Suppressor macrophage treated with lipopolysaccharide for 4 hours (primary cell): Measurements from ENCODE around the gene RAPGEF5.

Experiments used
- DNase-seq: peaks from one replicate; pipeline ENCODE4 v3.0.0-alpha.2; 2020

RAPGEF5 gene

DNA sequence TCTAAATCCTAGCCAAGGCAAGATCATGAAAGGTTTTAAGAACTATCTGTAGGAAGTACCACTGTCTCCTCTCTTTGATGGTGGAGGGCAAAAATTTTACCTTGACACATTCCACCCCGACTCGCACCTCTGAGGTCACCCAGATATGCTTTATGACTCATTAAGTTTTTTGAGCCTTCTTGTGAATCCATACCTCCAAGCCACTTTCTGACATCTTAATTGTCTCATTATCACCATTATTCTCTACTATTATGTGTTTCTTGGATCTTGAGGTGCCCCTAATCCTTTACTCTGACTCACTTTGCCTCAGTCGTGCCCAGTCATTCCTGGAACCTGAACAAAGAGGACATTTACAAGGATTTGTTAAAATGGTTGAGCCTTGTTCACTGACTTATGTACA lies 146.6 kb downstream of the RAPGEF5 start:
- no peak for DNase-seq

DNA sequence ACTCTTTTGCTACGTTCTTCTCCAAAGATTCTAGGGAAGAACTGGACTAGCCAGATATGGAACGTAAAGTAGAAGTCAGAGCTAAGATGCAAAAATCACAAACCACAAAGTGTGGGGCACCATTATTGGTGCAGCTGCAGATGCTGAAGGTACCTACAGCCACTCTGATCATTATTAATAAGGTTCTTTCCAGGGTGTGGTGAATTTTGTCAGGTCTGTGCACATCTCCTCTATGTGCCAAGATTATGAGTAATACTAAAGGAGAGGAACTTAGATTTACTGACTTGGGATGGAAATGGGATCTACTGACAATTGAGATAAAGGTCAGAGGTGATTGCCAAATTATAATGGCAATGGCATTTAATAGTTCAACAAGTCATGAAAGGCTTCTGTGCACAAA lies 148.2 kb downstream of the RAPGEF5 start:
- DNase-seq = no peak

DNA sequence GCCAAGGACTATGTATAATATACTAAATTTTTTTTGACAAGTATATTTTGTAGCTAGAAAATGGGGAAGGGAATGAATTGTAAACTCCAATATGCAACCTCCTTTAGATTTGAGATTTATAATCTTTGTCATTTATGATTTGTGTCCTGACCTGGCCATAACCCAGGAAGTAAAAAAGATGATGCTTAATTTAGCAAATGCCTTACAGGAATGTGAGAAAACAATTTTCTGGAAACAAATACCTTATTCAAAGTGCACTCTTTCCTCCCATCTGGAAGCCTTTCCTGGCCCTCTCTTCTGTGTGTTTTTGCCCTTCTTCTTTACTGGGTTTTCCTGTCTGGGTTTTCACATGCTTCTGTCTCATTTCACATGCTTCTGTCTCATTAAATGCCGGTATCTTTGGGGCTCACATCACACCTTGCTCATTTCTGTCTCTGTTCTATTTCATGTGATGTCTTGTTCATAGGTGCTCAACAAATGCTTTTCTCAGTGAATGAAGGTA lies 149.2 kb downstream of the RAPGEF5 start:
- DNase-seq = no peak

DNA sequence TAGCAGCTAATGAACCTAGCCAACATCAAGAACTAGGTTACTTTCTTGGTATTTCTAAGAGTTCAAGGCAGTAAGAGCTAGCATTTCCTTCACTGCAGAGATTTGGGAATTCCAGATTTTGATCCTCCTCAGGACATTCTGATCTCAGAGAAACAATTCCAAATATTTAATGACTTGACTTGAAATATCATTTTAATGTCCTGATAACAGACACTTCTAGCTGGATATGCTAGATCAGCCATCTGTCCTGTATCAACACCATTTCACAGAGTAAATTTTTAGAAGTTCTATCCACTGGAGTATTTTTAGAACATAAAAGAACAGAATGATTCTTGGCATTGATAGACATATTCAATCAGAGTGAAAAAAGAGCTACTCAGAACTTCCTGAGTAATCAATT lies 151.3 kb downstream of the RAPGEF5 start:
- DNase-seq = no peak

DNA sequence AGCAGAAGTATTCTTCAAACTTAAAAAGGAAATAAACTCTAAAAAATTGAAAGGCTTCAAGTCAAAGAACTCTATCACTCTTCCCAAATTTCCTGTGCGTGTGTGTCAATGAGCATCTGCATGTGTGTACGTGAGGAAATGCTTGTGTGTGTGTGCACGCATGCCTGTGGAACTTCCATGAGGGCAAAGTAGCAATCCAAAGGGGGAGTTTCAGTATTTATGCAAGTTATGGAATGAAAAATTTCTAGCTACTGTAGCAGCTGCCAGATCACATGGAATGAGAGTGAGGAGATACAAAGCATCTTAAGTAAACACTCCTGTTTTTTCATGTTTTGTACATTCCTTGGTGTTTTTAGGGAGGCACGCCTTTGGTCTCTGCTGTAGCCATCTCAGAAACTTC lies 152.6 kb downstream of the RAPGEF5 start:
- no peak for DNase-seq

DNA sequence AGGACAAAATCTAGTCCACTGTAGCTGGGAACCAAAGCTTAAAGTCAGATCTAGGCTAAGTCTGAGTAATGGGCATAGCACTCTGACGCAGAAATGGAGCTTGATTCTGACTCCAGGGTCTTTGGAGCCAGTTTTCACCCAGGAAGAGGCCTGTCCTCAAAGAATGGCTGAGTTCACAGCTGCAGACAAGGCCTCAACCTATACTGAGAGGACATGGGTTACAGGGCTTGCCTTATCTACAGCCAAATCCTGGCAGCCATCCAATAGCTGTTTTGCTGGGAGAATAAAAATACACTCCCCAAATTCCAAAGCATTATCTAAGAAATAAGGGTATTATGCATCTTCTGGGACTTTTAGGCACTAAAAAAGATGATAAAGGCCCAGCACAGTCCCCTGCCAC lies 154.8 kb downstream of the RAPGEF5 start:
- no peak for DNase-seq

DNA sequence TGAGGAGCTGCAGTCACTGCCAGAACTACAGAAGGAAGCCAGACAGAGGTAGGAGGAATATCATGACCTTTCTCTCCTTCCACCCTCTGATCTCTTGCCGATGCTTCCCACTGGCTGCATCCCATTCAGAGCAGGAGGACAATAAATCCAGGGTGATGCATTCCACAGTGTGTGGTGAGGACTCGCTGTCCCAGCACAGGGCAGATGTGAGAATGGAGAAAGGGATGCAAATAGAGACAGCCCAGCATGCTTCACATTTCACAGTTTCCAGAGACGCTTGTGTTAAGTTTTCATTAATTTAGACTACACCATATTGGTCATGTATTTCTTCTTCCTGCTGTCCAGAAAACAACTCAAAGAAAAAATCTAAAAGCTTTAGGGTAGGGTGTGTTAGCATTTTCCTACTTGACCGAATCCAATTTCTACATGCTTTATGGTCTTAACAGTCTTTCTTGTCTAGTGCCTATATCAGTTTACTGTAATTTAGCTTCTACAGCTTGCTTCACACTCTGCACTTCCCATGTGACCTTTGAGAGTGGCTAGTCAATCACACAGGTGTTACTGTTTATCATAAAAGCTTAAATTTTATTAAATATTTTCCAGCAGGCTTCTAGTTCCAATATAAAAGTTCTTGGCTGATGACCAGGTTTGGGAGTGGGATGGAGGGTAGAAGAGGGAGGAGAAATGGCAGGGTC lies 155.6 kb downstream of the RAPGEF5 start:
- DNase-seq = no peak

DNA sequence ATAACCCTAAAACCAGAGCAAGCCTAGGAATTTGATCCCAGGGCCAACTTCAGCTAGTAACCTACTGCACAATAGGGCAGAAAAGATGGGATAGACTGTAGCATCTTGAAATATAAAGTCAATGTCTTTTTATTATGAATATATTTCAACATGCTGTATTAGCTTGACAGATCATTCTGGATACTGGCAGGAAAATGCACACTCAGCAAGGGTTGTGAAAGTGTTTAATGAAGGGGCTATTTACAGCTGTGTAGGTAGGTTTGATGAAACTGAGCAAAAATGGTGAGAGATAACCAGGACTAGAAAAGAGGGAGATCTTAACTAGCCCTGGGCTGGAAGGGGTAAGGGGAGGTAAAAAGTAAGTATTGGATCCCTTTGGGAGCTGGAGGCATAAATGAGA lies 156.2 kb downstream of the RAPGEF5 start:
- DNase-seq = no peak

DNA sequence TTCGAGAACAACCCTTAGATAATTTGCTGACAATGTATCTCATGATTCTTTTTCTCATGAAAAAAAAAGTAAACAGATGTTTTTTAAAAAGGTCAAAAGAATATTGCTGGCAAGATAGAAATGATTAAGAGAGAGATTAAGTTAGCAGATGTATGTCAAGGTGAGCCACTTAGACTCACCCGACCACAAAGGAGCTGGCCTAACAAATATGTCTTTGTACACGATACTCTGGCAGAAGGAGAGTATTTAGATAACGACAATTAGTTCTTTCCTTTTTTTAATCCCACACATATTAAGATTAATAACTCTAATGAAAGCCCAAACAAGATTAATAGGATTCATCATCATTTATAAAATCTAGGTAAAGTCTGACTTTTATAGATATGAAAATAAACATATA lies 156.7 kb downstream of the RAPGEF5 start:
- no peak for DNase-seq

DNA sequence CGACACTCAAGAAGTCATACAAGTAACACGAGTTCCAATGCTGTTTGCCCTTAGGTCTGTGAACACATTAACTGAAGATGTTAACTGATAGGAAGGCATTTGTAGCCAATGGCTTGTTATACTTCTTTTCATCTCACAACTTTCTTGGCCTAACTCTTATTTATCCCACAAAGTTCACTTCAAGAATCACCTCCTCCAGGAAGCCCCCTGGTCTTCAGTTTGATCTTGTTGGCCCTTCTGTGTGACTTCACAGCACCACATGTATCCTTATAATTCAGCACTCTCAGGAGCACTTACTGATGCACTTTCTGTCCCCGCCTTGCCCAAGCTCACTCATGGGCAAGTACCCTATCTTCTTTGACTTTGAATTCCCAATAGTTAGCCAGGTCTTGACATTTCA lies 159.6 kb downstream of the RAPGEF5 start:
- DNase-seq = no peak

DNA sequence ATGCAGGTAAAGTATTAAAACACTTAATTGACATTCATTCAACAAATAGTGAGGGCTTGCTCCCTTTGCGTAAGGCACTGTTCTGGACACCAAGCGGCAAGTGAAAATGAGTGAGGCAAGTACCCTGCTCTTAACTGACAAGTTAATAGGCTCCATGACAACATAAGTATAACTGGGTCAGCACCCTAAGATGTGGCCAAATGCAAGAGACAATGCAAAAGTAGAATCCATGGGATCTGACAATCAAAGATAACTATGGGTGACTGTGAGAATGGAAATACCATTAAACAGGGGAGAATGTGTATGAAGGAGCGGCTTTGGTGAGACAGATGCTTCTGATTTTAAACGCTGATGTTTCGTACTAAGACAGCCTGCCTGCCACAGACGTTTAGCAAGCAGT lies 160.5 kb downstream of the RAPGEF5 start:
- no peak for DNase-seq

DNA sequence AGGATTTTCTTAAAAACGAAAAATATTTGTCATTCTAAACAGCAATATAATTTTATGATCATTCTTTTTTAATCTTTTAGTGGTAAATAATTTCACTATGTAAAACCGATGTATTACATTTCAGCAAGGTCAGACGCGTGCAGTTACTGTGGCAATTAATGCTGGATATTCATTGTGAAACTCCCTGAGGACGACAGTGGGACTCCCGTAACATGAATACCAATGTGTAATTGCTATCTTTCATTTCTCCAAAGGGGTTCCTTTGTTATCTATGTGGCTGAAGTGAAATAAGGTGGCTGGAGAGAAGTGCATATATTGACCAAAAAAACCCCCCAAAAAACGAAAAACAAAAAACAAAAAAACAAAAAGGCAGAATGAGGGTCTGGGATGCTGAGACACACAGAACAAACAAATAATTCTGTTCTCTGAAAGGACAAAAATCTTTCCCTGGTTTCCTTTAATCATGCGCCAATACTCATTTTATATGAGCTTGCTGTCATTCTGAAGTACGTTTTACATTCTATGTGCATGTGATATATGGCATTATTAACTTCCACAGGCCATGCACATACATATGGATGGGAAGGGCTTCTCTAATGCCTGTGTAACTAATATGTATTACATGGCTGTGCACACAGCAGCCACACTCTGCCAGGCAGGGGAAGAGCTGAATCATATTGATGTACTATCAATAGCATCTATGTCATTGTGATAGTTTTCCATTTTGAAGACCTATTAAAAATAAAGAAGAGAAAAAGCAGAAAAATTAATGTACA lies 161.4 kb downstream of the RAPGEF5 start:
- no peak for DNase-seq

DNA sequence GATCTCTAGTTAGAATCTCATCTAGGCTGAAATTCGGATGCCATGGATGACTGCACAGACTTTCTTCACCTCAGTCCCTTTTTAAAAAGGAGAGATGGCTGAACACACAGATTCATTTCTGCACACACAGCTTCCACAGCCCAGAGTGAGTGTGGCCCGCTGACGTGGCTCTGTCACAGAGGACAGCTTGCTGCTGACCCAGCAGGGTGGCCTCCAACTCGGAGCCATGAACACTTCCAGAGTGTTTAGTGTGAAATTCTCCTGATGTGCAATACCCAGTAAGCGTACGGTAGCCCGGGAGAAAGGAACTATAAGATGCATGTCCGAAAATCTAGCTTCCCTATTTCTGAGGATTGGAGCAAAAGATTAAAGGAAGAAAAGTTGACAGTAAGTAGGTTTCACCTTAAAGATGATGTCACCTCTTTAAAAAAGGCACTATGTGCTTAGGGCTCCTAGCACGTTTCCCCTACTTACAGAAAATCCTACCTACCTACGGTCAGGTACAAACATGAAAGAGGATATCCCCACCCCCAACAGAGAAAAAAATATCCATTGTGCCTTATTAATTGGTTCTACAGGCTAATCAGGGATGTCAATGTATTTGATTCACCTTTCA lies 162.2 kb downstream of the RAPGEF5 start:
- DNase-seq = no peak

DNA sequence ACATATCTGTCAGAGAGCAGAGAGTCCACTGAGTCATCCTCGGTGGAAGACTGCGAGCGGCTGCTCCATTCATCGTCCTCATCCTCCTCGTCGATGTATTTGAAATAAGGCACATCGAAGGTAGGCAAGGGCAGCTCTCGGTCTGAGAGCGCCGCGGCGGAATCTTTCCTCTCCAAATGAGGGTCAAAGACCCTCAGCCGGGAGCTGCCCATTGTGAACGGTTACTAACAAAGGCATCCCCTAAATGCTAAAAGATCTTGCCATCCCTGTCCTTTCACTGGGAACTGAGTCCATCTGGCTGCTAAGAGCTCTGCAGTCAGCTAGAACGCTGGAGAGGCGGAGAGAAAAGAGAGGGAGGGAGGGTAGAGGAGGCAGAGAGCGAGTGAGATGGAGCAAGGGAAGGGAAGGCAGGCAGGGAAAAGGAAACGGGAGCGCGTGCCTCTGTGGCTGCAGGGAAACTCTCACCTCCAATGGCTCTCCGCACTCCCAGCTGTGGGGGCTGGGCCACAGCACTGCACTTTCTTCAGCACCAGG lies 163.4 kb downstream of the RAPGEF5 start:
- DNase-seq = no peak

DNA sequence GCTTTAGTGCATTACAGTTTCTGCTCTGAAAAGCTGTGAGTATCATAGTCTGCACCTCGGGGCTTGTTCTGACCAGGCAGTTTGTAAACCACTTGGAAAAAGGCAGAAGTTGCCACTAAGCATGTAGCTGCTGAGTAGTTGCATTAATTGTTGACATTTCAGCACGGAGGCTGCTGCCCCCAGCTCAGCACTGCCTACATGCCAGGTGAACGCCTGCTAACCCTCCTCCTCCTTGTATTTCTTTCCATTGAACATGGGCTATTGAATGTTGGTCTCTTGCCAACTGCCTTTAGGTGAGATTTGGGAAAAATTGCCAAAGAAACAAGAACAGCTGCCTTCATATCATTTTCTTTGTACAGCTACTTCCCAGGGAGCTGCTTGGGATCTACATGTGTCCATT lies 164.2 kb downstream of the RAPGEF5 start:
- no peak for DNase-seq

DNA sequence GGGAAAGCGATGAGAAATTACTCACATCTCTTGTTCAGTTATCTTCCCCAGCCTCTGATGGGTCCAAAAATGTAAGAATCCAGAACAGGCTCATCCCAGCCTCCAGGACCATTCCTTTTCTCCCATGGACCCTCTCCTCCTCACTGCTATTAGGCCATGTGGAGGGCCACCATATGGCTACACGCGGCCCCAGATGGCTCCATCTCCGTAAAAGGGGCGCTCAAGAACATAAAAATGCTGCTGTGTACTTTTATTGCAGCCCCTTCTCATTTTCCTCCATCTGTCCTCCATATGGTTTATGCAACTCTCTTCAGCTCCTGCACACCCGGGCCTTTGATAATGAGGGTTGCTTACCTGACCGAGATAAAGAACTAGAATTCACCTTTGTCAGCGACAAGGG lies 166.2 kb downstream of the RAPGEF5 start:
- no peak for DNase-seq

DNA sequence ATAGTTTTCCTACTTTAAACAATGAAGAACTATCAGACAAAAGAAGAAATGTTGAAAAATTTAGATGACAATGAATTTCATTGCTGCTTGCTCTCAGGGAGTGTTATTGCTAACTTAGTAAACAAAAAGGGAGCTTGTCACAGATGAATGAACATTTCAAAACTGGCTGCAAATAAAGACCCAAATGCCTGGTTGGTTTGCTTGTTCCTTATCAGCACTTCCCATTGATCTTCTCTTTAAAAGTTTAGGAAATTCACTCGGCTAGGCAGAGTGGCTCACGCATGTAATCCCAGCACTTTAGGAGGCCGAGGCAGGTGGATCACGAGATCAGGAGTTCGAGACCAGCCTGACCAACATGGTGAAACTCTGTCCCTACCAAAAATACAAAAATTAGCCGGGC lies 167.2 kb downstream of the RAPGEF5 start:
- DNase-seq = no peak

DNA sequence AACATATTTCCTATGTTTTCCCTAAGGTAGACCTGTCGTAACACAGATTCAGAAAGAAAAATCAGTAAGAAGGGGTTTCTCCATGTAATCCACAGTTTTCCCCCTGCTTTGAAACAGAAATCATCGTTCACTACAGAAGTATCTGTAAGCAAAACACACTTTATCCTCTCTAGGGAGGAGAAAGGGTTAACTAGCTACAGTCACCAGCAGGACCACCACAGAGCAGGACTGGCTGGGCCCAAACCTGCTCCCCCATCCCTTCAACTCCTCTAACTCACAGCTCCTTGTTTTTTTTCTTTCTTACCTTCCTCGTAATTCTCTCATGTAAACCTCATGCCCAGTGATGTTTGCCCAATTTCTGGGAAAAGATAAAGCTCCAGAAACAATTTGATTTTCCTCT lies 167.7 kb downstream of the RAPGEF5 start:
- no peak for DNase-seq

DNA sequence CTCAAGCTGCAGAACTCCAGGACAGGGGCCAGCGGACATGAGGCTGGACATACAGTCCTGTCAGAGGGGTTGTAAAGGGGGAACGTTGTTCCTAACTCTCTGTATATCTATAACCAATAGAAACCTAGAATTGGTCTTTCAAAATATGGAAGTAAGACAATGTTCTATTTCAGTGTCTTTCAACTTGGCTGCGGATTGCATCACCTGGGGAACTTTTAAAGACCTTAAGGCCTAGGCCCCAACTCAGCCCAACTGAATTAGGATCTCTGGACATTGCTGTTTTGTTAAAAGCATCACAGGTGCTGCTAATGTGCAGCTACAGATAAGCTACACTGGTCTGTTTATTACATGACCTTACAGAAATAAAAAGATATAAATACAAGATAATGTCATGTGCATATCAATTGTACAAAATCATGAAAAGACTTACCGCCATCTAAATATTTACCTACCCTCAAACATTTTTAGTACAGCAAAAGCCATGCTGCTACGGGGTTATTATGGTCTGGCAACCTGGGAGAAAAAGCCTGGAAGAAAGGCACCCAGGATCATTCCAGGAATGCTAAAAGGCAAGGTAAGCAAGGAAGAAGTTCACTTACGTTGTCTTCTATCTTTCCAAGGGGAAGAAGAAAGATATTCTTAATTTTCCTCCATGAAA lies 169.1 kb downstream of the RAPGEF5 start:
- DNase-seq = no peak

DNA sequence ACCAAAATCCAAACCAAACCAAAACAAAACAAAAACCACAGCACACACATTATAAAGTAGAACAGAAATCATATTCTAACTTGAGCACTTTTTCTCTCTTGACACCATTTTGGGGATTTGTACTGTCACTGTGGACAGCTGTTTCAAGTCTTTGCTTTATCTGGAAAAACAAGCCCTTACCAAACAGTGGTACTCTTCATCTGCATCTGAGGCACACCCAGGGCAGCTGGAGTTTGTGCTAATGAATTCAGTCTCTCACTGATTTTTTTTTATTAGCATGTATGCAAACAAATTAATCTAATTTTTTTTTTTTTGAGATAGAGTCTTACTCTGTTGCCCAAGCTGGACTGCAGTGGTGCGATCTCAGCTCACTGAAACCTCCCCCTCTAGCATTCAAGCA lies 171.4 kb downstream of the RAPGEF5 start:
- no peak for DNase-seq

DNA sequence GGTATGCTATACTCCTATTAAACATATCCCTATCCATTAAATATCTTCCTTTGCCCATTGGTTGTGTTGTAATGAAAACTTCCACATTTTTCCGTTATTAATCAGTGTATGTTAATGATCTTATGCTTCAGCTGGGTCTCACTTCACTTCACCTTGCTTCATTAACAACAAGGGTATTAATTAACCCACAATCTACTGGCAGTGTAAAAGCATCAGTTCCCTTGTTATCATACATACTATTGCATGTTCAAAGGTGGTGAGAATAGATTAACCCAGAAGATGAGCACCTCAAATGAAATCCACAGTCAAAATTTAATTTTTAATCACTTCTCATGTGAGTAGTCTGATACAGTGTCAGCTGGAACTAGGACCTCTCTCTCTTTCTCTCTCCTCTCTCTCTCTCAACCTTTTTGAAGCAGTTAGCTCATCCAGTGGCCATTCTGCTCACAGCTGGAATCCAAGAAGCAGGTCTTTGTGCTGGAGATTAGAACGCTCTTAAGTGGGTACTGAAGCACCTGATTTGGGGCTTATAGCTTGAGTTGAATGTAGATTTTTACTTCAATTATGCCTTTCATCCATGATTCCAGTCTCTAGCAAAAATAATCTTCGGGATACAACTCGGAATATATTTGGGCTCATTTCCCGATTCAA lies 172.3 kb downstream of the RAPGEF5 start:
- DNase-seq = no peak

DNA sequence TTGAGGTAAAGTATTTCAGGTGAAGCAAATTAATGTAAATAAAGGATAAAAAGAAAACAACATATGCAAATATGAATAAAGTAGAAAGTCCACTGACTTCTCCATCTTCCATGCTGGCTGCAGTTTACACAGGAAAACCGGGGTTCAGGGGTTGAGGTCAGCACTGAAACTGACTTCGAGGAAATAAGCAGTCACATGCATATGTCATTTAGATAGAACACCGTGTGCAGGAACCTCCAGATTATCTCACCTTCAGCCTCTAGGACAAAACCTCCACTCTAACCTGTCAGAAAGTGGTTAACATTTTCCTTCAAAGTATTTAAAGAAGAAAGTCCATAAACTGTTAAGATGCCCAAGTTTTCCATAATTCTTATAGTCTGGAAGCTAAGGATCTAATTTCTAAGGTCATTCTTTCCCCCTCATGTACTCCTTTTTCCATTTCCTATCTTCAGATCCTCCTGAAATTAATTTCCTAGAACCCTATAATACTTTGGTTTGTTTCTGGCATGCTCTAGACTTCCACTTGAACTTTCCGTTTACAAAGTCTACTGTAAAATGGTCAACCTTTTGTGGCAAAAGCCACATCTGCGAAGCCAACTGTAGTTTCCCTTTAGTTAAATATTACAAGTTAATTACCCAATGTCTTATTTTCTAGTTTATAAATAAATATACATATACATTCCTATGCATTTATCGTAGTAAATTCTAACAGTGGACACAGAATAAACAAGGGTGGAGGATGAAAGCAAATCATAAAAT lies 173.3 kb downstream of the RAPGEF5 start:
- DNase-seq = no peak
